Fibroblast of lung (primary cell): ENCODE results near the gene SLC39A1. TPM values are rescaled to one million over a fixed set of nuclear protein-coding genes. Genes with fewer than 3 reads are reported as not detected.

ENCODE experiments used
- DNase-seq, 2 donors: peaks; one replicate each; pipeline versions ENCODE4 v3.0.0 to v3.0.0-alpha.2; 2010; ENCODE audit warnings: low read depth in 2 of 2
- H2AFZ ChIP-seq: 2 replicates; pipeline ENCODE4 v1.5.1; 2012; ENCODE audit warnings: low read length, control low read depth, inconsistent platforms
- H3K27ac ChIP-seq: 2 replicates; pipeline ENCODE4 v1.5.1; 2011; ENCODE audit warnings: low read length, control low read depth; ENCODE audit not compliant: insufficient read depth
- H3K27me3 ChIP-seq: 2 replicates; pipeline ENCODE4 v1.5.1; 2011; ENCODE audit warnings: mild to moderate bottlenecking, low read length; ENCODE audit not compliant: control insufficient read depth, insufficient read depth
- H3K36me3 ChIP-seq: 2 replicates; pipeline ENCODE4 v1.5.1; 2011; ENCODE audit warnings: low read length; ENCODE audit not compliant: control insufficient read depth, insufficient read depth
- H3K4me1 ChIP-seq: 2 replicates; pipeline ENCODE4 v1.5.1; 2011; ENCODE audit warnings: low read length; ENCODE audit not compliant: control insufficient read depth, insufficient read depth; ENCODE audit errors: extremely low read depth
- H3K4me2 ChIP-seq: 2 replicates; pipeline ENCODE4 v1.5.1; 2011; ENCODE audit warnings: low read length, control low read depth; ENCODE audit not compliant: insufficient read depth; ENCODE audit errors: extremely low read depth
- H3K4me3 ChIP-seq, 4 experiments: fragments of 200-600 bp in 1 of 4; sonication (generic) in 1 of 4; replicated peaks in 1 of 4; 2 replicates each; pipeline ENCODE4 v1.5.1; 2011 to 2016; ENCODE audit warnings: low read length in 4 of 4, low read depth in 3 of 4, mild to moderate bottlenecking in 3 of 4, control low read depth in 2 of 4, inconsistent platforms in 1 of 4, mixed read lengths in 1 of 4; ENCODE audit not compliant: insufficient read depth in 1 of 4; ENCODE audit errors: control extremely low read depth in 1 of 4
- H3K79me2 ChIP-seq: 2 replicates; pipeline ENCODE4 v1.5.1; 2012; ENCODE audit warnings: mild to moderate bottlenecking, low read length, inconsistent platforms; ENCODE audit not compliant: control insufficient read depth, insufficient read depth
- H3K9ac ChIP-seq: 2 replicates; pipeline ENCODE4 v1.5.1; 2011; ENCODE audit warnings: mild to moderate bottlenecking, low read length, control low read depth; ENCODE audit not compliant: insufficient read depth
- H3K9me3 ChIP-seq: 2 replicates; pipeline ENCODE4 v1.5.1; 2012; ENCODE audit warnings: low read depth, low read length; ENCODE audit not compliant: control insufficient read depth, insufficient read depth
- H4K20me1 ChIP-seq: 2 replicates; pipeline ENCODE4 v1.5.1; 2011; ENCODE audit warnings: low read length; ENCODE audit not compliant: control insufficient read depth, insufficient read depth; ENCODE audit errors: extremely low read depth
- CTCF ChIP-seq, 2 donors: IDR thresholded peaks in 1 of 2; conservative IDR thresholded peaks in 1 of 2; 1 replicate in 1 of 2; 2 replicates in 1 of 2; pipeline ENCODE4 v1.5.1; 2011 to 2012; ENCODE audit warnings: low read length in 2 of 2, control low read depth in 1 of 2, inconsistent platforms in 1 of 2, low read depth in 1 of 2, mild to moderate bottlenecking in 1 of 2
- EZH2 ChIP-seq: IDR thresholded peaks from 2 replicates; pipeline ENCODE4 v1.5.1; 2012; ENCODE audit warnings: low read length, control low read depth, mild to moderate bottlenecking; ENCODE audit errors: missing control alignments
- polyA plus RNA-seq, 2 donors: library from polyadenylated mRNA; depleted of rRNA in 1 of 2; stranded (reverse) in 1 of 2; unstranded in 1 of 2; fragments of >200 nt; gene quantifications; 2 replicates each; pipeline ENCODE4 v1.2.1, GENCODE V29; 2011 to 2012; ENCODE audit warnings: missing spikeins in 1 of 2
- total RNA-seq: library from RNA; depleted of rRNA; stranded (reverse); fragments of >200 nt; gene quantifications from 2 replicates; pipeline ENCODE4 v1.2.1, GENCODE V29; 2014

The SLC39A1 gene
- total and polyA plus RNA-seq, 2 donors (not counting 1 experiment from before 2014, with no cell fraction given), result 94.4 to 119 TPM

GRCh38 chr1:153990468-153991150 lies 27.3 kb upstream of the SLC39A1 start, which contains the start of gene RPS27:
Gene RPS27 (plus strand): TSS chr1:153990762. CDS start chr1:153990797, 35 bp downstream.
- TF ChIP-seq EZH2 (no peak), CTCF (conservative IDR thresholded peaks at IDR 0.05 in 1 of 2, IDR thresholded peaks at IDR 0.05 in 1 of 2; ENCODE audit: low read depth in 1 of 2, low read length in 2 of 2) (no peak)
- H3K79me2 ChIP-seq, result peaks cover 22% of the 10 kb centered on the region
- H3K27ac ChIP-seq, result peak within 1 kb of the TSS; percentile 99

GRCh38 chr1:153987621-153988020 lies 24.3 kb upstream of the SLC39A1 start:
- no peak overlapping the region for H3K27ac ChIP-seq
- H2AFZ ChIP-seq, result no peak overlapping the region
- peaks cover 29% of the 10 kb centered on the region for H3K79me2 ChIP-seq
- no peaks in the 10 kb centered on the region for H4K20me1 ChIP-seq
- peaks cover 7% of the 10 kb centered on the region for H3K4me1 ChIP-seq
- no peaks in the 10 kb centered on the region for H3K27me3 ChIP-seq
- no peak overlapping the region for H3K9ac ChIP-seq
- DNase-seq, result no peak
- peaks cover 9% of the 10 kb centered on the region for H3K36me3 ChIP-seq
- H3K9me3 ChIP-seq, result no peaks in the 10 kb centered on the region
- no peak overlapping the region for H3K4me3 ChIP-seq
- no peak for TF ChIP-seq EZH2
- TF ChIP-seq CTCF (conservative IDR thresholded peaks at IDR 0.05 in 1 of 2, IDR thresholded peaks at IDR 0.05 in 1 of 2; ENCODE audit: low read depth in 1 of 2, low read length in 2 of 2), result no peak
- no peak overlapping the region for H3K4me2 ChIP-seq

More at GRCh38 chr1:153990468-153991150, 27.3 kb upstream of the SLC39A1 start, which contains the start of gene RPS27:
- Histone ChIP-seq H3K9ac (peak within 1 kb of the TSS; percentile 99), H3K36me3 (peaks cover 9% of the 10 kb centered on the region), H2AFZ (peak within 1 kb of the TSS; percentile 87), H4K20me1 (no peaks in the 10 kb centered on the region), H3K4me1 (peaks cover 4% of the 10 kb centered on the region), H3K27me3 (no peaks in the 10 kb centered on the region), H3K4me3 (peak within 1 kb of the TSS; percentile 94 to 99 (median 98)), H3K4me2 (peak within 1 kb of the TSS; percentile 98), H3K9me3 (no peaks in the 10 kb centered on the region)
- DNase-seq, result peak; percentile 97 to 99

GRCh38 chr1:153985941-153986761 lies 22.8 kb upstream of the SLC39A1 start, which contains the start of gene RAB13:
Gene RAB13 (minus strand): TSS chr1:153986339. CDS start chr1:153986236, 103 bp downstream.
- Histone ChIP-seq H3K4me3 (peak within 1 kb of the TSS; percentile 54 to 100 (median 84)), H3K27ac (peak within 1 kb of the TSS; percentile 68), H3K4me1 (peaks cover 3% of the 10 kb centered on the region), H3K4me2 (peak within 1 kb of the TSS; percentile 94), H3K36me3 (peaks cover 6% of the 10 kb centered on the region), H3K9me3 (no peaks in the 10 kb centered on the region), H2AFZ (peak within 1 kb of the TSS; percentile 89), H3K9ac (peak within 1 kb of the TSS; percentile 70), H3K79me2 (peaks cover 17% of the 10 kb centered on the region), H4K20me1 (no peaks in the 10 kb centered on the region), H3K27me3 (no peaks in the 10 kb centered on the region)
- DNase-seq, result peak; percentile 83 to 86
- TF ChIP-seq EZH2 (no peak), CTCF (conservative IDR thresholded peaks at IDR 0.05 in 1 of 2, IDR thresholded peaks at IDR 0.05 in 1 of 2; ENCODE audit: low read depth in 1 of 2, low read length in 2 of 2) (no peak)
